HUES6 (cell line): ENCODE measurements around the gene TEKTIP1.
"Not testable (repeated sequence)": the region's sequence is repeated elsewhere in the genome, so short reads cannot be mapped to it uniquely, and the experiment has no call there.

Source experiments
- H3K27ac ChIP-seq: 2 replicates; pipeline ENCODE4 v1.7.0; 2013; ENCODE audit warnings: low read depth, mild to moderate bottlenecking, low read length, inconsistent platforms
- H3K27me3 ChIP-seq: 2 replicates; pipeline ENCODE4 v1.6.1; 2013; ENCODE audit warnings: low read length; ENCODE audit not compliant: control insufficient read depth, insufficient read depth
- H3K36me3 ChIP-seq: 2 replicates; pipeline ENCODE4 v1.6.1; 2013; ENCODE audit warnings: low read length; ENCODE audit not compliant: control insufficient read depth, insufficient read depth
- H3K4me1 ChIP-seq: 2 replicates; pipeline ENCODE4 v1.6.1; 2013; ENCODE audit warnings: low read length; ENCODE audit not compliant: control insufficient read depth, insufficient read depth
- H3K4me3 ChIP-seq: 2 replicates; pipeline ENCODE4 v1.5.1; 2013; ENCODE audit warnings: low read depth, low read length
- H3K9ac ChIP-seq: one replicate; pipeline ENCODE4 v1.6.1; 2013; ENCODE audit warnings: mild to moderate bottlenecking, low read length
- H3K9me3 ChIP-seq: 2 replicates; pipeline ENCODE4 v1.6.1; 2013; ENCODE audit warnings: low read depth, low read length; ENCODE audit not compliant: control insufficient read depth, insufficient read depth

The TEKTIP1 gene

GRCh38 chr19:3554254-3555083 is 15.5 kb downstream of the TEKTIP1 start:
- Histone ChIP-seq H3K4me1 (peaks cover 6% of the 10 kb centered on the region; the same call in 1 of the 2 replicates), H3K27me3 (no peaks in the 10 kb centered on the region; the same call in 1 of the 2 replicates), H3K9ac (no peak overlapping the region), H3K4me3 (no peak overlapping the region), H3K36me3 (peaks cover 3% of the 10 kb centered on the region; the same call in 1 of the 2 replicates), H3K9me3 (no peaks in the 10 kb centered on the region), H3K27ac (no peak overlapping the region)

- Histone ChIP-seq H3K36me3 (0 out of 2 replicates have a peak, but pooled peaks cover under 1% of the 10 kb centered on the region), H3K9ac (no peak overlapping the region), H3K4me3 (peak overlapping the region; percentile 98), H3K27me3 (no peaks in the 10 kb centered on the region; the same call in 1 of the 2 replicates), H3K9me3 (no peaks in the 10 kb centered on the region), H3K4me1 (peaks cover 6% of the 10 kb centered on the region; the same call in 1 of the 2 replicates), H3K27ac (no peak overlapping the region)
Measured at GRCh38 chr19:3555653-3556422, 16.9 kb downstream of the TEKTIP1 start.

- H3K4me1 ChIP-seq = peaks cover 6% of the 10 kb centered on the region; the same call in 1 of the 2 replicates
- peak overlapping the region; percentile 98 for H3K4me3 ChIP-seq
- no peaks in the 10 kb centered on the region for H3K36me3 ChIP-seq
- no peaks in the 10 kb centered on the region; the same call in 1 of the 2 replicates for H3K27me3 ChIP-seq
- H3K9me3 ChIP-seq = no peaks in the 10 kb centered on the region
- H3K9ac ChIP-seq = peak overlapping the region; percentile 69
- H3K27ac ChIP-seq = no peak overlapping the region
Measured at GRCh38 chr19:3556423-3556977, 17.5 kb downstream of the TEKTIP1 start.

GRCh38 chr19:3556978-3557460 is 18.0 kb downstream of the TEKTIP1 start:
- Histone ChIP-seq H3K36me3 (no peaks in the 10 kb centered on the region), H3K9me3 (no peaks in the 10 kb centered on the region), H3K4me3 (peak overlapping the region; percentile 98), H3K27ac (no peak overlapping the region), H3K27me3 (no peaks in the 10 kb centered on the region; the same call in 1 of the 2 replicates), H3K4me1 (peaks cover 6% of the 10 kb centered on the region; the same call in 1 of the 2 replicates), H3K9ac (peak overlapping the region; percentile 69)

- peak within 1 kb of the TSS; percentile 69 for H3K9ac ChIP-seq
- peaks cover 6% of the 10 kb centered on the region; the same call in 1 of the 2 replicates for H3K4me1 ChIP-seq
- no peaks in the 10 kb centered on the region; the same call in 1 of the 2 replicates for H3K27me3 ChIP-seq
- H3K9me3 ChIP-seq = no peaks in the 10 kb centered on the region
- H3K4me3 ChIP-seq = peak within 1 kb of the TSS; percentile 98
- H3K36me3 ChIP-seq = no peaks in the 10 kb centered on the region
- H3K27ac ChIP-seq = peak within 1 kb of the TSS; percentile 33; the same call in 1 of the 2 replicates
Measured at GRCh38 chr19:3557461-3558248, 18.7 kb downstream of the TEKTIP1 start, which contains the start of gene MFSD12. Gene MFSD12, minus strand, starts transcription at chr19:3557586. Its CDS starts 183 bp downstream, at chr19:3557403.

GRCh38 chr19:3563709-3564524 is 24.9 kb downstream of the TEKTIP1 start:
- Histone ChIP-seq H3K36me3 (no peaks in the 10 kb centered on the region), H3K4me1 (no peaks in the 10 kb centered on the region), H3K9me3 (no peaks in the 10 kb centered on the region), H3K9ac (no peak overlapping the region), H3K27me3 (no peaks in the 10 kb centered on the region), H3K27ac (no peak overlapping the region), H3K4me3 (no peak overlapping the region)

GRCh38 chr19:3565139-3565538 is 26.2 kb downstream of the TEKTIP1 start:
- Histone ChIP-seq H3K9ac (no peak overlapping the region), H3K27me3 (no peaks in the 10 kb centered on the region), H3K9me3 (no peaks in the 10 kb centered on the region), H3K4me3 (no peak overlapping the region), H3K27ac (no peak overlapping the region), H3K36me3 (no peaks in the 10 kb centered on the region), H3K4me1 (no peaks in the 10 kb centered on the region)

- not testable (repeated sequence) for H3K9me3 ChIP-seq, H3K9ac ChIP-seq, H3K27me3 ChIP-seq, H3K36me3 ChIP-seq, H3K4me3 ChIP-seq, H3K27ac ChIP-seq, H3K4me1 ChIP-seq
Measured at GRCh38 chr19:3570042-3570441, 31.1 kb downstream of the TEKTIP1 start.

GRCh38 chr19:3570606-3571011 is 31.6 kb downstream of the TEKTIP1 start:
- Histone ChIP-seq H3K9ac (no peak overlapping the region), H3K4me3 (no peak overlapping the region), H3K36me3 (0 out of 2 replicates have a peak, but pooled peaks cover 2% of the 10 kb centered on the region), H3K27ac (no peak overlapping the region), H3K27me3 (no peaks in the 10 kb centered on the region), H3K4me1 (no peaks in the 10 kb centered on the region), H3K9me3 (no peaks in the 10 kb centered on the region)
